Skeletal muscle tissue (tissue), 4 donors: Measurements from ENCODE around the gene CAPN9. TPM values are rescaled to one million over a fixed set of nuclear protein-coding genes. Genes with fewer than 3 reads are reported as not detected.
A peak's percentile ranks its signal among the peaks of the same experiment; 100 is the strongest.

Experiments
- H3K27ac ChIP-seq: one replicate; pipeline ENCODE4 v1.7.0; 2013; ENCODE audit warnings: mild to moderate bottlenecking, low read depth, low read length, inconsistent platforms
- H3K27me3 ChIP-seq, 3 donors: one replicate each; pipeline ENCODE4 v1.7.0; 2013; ENCODE audit warnings: low read length in 3 of 3; ENCODE audit not compliant: control insufficient read depth in 3 of 3, insufficient read depth in 3 of 3
- H3K36me3 ChIP-seq, 3 donors: one replicate each; pipeline ENCODE4 v1.7.0; 2013; ENCODE audit warnings: low read length in 3 of 3; ENCODE audit not compliant: control insufficient read depth in 3 of 3, insufficient read depth in 3 of 3
- H3K4me1 ChIP-seq, 3 donors: one replicate each; pipeline ENCODE4 v1.7.0; 2013; ENCODE audit warnings: low read length in 3 of 3, mild to moderate bottlenecking in 3 of 3; ENCODE audit not compliant: control insufficient read depth in 3 of 3, insufficient read depth in 3 of 3
- H3K4me3 ChIP-seq, 3 donors: one replicate each; pipeline ENCODE4 v1.7.0; 2013; ENCODE audit warnings: low read length in 3 of 3
- H3K9ac ChIP-seq, 3 donors: one replicate each; pipeline ENCODE4 v1.7.0; 2013; ENCODE audit warnings: low read length in 3 of 3, mild to moderate bottlenecking in 3 of 3, moderate library complexity in 2 of 3, low read depth in 1 of 3
- H3K9me3 ChIP-seq, 3 donors: one replicate each; pipeline ENCODE4 v1.7.0; 2013; ENCODE audit warnings: low read length in 3 of 3; ENCODE audit not compliant: control insufficient read depth in 3 of 3
- total RNA-seq: library from RNA; depleted of rRNA; stranded (reverse); fragments of >200 nt; gene quantifications from one replicate; pipeline ENCODE4 v1.2.3, GENCODE V29; 2014
- donor health status: Osteomylitis.

CAPN9 gene
- total RNA-seq, 1 donor from 2014 or later = under 0.01 TPM

DNA sequence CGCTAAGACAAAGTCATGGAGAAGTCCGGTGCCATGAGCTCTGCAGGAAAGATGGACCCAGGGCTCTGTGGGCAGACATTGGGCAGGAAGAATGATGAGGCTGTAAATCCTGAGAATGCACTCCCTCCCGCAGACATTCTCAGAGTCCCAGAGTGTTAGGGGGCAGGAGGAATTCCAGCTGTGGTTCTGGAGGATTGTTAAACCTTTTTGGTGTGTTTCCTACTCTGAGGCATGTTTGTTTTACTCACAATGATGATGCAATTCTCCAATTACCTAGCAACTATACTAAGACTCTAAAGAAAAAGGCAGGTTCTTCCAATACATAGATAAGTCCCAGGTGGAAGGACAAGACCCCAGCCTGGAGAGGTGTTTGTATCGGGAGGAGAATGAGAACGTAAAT, 2.8 kb upstream of the CAPN9 start:
- H3K27ac ChIP-seq = no peak overlapping the region
- H3K9ac ChIP-seq = no peak overlapping the region
- H3K4me3 ChIP-seq = no peak overlapping the region
- peaks cover 0 to 6% (median 0%) of the 10 kb centered on the region in 3 donors for H3K4me1 ChIP-seq
- no peaks in the 10 kb centered on the region for H3K9me3 ChIP-seq
- H3K27me3 ChIP-seq = no peaks in the 10 kb centered on the region
- H3K36me3 ChIP-seq = no peaks in the 10 kb centered on the region

DNA sequence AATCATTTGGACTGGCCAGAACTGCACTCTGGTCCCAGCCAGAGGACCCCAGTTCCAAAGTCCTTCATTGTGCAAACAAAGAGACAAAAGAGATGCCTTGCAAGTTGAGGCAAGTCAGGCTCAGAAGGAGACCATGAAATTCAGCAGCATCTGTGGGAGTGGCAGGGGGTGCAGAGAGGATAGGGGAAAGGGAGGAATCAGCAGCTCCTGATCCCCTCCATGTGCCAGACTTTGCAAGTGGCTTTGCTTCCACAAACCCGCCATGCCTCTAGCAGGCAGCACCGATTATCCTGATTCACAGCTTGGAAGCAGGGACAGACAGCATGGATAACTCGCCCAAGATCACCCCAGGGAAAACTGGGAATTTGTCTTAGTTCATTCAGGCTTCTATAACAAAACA, 2.1 kb upstream of the CAPN9 start:
- no peaks in the 10 kb centered on the region for H3K9me3 ChIP-seq
- no peaks in the 10 kb centered on the region for H3K36me3 ChIP-seq
- peaks cover 0 to 7% (median 0%) of the 10 kb centered on the region in 3 donors for H3K4me1 ChIP-seq
- H3K27ac ChIP-seq = no peak overlapping the region
- no peak overlapping the region for H3K9ac ChIP-seq
- no peak overlapping the region for H3K4me3 ChIP-seq
- H3K27me3 ChIP-seq = no peaks in the 10 kb centered on the region

DNA sequence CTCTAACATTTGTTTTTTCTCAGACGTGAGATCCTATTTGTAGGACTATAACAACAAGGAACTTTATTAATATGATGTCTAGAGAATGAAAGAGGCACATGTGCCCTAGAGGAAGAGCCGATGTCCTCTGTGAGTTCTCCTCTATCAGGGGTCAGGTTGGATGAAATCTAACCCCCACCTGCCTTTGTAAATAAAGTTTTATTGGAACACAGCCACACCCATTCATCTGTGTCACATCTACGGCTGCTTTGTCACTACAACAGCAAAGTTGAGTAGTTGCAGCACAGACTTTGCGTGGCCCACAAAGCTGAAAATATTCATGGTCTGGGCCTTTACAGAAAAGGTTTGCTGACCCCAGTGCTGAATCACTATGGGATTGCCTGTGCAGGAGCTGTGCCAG, 571 bp upstream of the CAPN9 start:
- no peak overlapping the region for H3K27ac ChIP-seq
- H3K27me3 ChIP-seq = no peaks in the 10 kb centered on the region
- peaks cover 0 to 7% (median 0%) of the 10 kb centered on the region in 3 donors for H3K4me1 ChIP-seq
- H3K4me3 ChIP-seq = no peak overlapping the region
- H3K9ac ChIP-seq = no peak overlapping the region
- H3K36me3 ChIP-seq = no peaks in the 10 kb centered on the region
- H3K9me3 ChIP-seq = no peaks in the 10 kb centered on the region

DNA sequence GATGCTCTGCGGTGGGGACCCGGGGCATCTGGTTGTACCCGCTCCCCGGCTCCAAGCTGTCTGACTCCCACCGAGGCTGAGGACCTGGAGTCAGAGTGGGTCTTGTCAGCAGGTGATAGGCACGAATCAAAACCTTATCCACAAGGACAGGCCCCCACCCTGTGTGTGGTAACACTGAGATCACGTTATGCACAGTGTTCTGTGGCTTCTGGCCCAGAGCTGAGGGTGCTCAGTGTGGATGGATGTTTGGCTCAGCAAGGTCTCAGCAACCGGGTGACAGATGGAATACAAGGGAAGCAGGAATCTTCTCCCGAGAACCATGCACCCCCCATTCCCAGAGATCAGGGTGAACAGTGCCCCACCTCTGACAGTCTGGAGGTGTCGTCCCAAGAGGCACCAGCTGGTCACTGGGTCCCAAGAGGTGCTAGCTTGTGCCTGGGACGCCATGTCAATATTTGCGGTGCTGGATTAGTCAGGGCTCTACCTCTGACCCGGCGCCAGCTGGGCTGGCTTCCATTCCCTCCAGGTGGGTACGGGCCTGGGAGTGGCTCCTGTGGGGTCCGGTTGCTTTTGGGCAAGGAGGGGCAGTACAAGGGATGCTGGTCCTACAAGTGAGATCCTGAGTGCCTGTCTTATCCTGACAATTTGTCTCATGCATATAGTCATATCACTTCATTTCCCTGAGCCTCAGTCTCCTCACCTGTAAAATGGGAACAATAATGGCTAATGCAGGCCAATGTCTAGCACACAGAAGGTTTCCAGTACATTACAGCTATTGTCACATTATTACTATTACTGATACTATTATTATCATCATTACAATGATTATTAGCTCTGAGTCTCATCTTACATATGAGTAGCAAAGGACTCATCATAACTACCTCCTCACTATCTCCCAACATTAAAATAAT, 957 bp downstream of the CAPN9 start:
- Histone ChIP-seq H3K36me3 (no peaks in the 10 kb centered on the region), H3K27ac (no peak overlapping the region), H3K4me1 (peaks cover 7 to 14% (median 11%) of the 10 kb centered on the region in 3 donors), H3K27me3 (no peaks in the 10 kb centered on the region), H3K9me3 (no peaks in the 10 kb centered on the region), H3K9ac (no peak overlapping the region), H3K4me3 (no peak overlapping the region)

DNA sequence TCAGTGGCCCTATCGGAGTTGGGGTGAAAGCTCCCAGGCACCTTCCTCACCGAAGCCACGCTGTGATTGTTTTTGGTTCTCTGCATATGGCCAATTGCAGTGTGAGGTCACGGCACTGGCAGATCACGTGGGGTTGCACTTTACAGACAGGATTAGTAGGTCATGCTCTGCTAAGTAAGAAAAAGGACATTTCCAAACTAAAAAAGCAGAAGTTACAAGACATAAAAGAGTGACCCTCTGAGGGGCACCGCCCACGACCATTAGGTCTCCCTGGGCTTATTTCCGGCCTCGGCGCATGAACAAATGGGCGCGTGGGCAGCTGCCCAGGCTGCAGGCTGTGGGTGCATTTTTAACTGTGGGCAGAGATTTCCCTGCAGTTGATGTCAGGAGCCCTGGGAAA, 2.0 kb downstream of the CAPN9 start:
- no peaks in the 10 kb centered on the region for H3K36me3 ChIP-seq
- H3K9me3 ChIP-seq = no peaks in the 10 kb centered on the region
- H3K27ac ChIP-seq = no peak overlapping the region
- peak overlapping the region in 2 of 3 donors; percentile 33 for H3K9ac ChIP-seq
- no peak overlapping the region for H3K4me3 ChIP-seq
- H3K4me1 ChIP-seq = peaks cover 13 to 18% (median 17%) of the 10 kb centered on the region in 3 donors
- no peaks in the 10 kb centered on the region for H3K27me3 ChIP-seq

DNA sequence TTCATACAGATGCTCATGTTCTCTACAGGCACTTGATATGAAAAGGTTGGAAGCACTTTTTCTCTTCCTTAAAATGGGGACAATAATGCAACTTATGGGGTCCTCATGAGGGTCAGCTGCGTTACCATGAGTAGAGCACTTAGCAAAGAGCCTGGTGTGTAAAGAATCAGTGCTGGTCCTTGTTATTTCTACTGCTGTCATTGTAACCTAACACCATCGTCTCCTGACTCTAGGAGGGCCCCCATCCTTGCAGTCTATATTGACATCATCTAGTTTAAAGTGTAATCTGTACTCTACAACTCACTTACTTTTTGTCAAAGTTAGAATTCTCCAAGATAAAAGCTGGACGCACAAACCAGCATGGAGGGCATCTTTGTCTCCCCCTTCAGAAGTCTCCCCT, 2.4 kb downstream of the CAPN9 start:
- Histone ChIP-seq H3K9ac (no peak overlapping the region), H3K36me3 (no peaks in the 10 kb centered on the region), H3K27me3 (no peaks in the 10 kb centered on the region), H3K4me3 (no peak overlapping the region), H3K9me3 (no peaks in the 10 kb centered on the region), H3K4me1 (peaks cover 14 to 20% (median 17%) of the 10 kb centered on the region in 3 donors), H3K27ac (no peak overlapping the region)

DNA sequence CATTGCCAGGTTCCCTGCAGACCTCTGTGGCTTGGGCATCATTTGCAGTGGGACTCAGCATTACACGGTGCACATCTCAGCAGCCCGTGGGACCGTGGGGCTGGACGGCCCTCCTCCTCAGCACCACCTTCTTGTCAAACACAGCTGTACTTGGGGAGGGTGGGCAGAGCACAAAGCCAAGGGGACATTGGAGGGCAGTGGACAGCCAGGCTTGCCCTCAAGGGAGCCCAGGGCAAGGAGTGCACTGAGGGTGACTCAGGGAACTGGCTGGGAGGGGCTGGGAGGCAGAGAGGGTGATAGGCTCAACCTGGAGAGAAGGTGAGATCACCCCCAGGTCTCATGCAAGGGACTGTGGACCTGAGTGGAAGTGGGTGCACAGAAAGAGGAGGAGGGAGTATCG, 3.4 kb downstream of the CAPN9 start:
- peaks cover 16 to 27% (median 25%) of the 10 kb centered on the region in 3 donors for H3K4me1 ChIP-seq
- no peak overlapping the region for H3K9ac ChIP-seq
- H3K27ac ChIP-seq = no peak overlapping the region
- H3K27me3 ChIP-seq = no peaks in the 10 kb centered on the region
- H3K36me3 ChIP-seq = no peaks in the 10 kb centered on the region
- no peaks in the 10 kb centered on the region for H3K9me3 ChIP-seq
- H3K4me3 ChIP-seq = no peak overlapping the region

DNA sequence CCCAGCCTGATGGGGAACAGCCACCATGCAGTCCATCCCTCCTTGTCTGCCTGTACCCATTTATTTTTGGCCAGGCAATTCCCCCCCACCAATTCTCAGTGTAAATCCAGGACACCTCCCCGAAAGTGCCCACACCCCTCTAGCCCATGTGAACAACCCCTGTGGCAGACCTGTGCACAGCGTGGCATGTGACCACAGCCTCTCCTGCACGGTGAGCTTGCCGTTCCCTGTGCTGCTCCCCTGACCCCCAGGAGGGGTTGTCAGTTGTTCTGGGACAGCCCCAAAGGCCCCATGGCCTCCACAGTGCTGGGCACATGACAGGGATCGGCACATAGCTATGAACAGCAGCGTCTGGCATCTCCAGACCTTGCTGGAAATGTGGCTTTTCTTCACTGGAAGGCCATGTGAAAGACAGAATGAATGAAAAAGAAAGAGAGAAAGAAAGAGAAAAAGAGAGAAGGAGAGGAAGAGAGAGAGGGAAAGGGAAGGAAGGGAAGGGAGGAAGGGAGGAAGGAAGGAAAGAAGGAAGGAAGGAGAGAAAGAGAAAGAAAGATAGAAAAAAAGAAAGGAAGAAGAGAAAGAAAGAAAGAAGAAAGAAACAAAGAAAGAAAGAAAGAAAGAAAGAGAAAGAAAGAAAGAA, 3.9 kb downstream of the CAPN9 start:
- Histone ChIP-seq H3K9me3 (no peaks in the 10 kb centered on the region), H3K36me3 (no peaks in the 10 kb centered on the region), H3K27ac (no peak overlapping the region), H3K27me3 (no peaks in the 10 kb centered on the region), H3K4me1 (peaks cover 16 to 27% (median 25%) of the 10 kb centered on the region in 3 donors), H3K4me3 (no peak overlapping the region), H3K9ac (no peak overlapping the region)

DNA sequence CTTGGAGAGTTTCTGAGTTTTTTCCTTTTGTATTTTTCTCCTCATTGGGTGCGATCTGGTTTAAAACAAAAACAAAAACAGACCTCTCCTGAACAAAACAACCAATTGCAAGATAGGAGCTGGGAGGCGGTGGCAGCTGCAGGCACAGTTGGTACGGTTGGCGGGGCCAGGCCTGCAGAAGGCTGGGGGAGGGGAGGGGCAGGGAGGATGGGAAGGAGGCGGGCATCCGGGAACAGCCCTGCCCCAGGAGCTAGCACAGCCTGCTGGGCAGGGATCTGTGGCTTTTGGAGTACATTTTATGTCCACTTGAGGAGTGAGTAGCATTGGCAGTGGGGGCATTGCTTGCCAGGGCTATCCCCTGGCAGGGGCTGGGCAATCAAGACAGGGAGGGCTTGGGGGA, 5.2 kb downstream of the CAPN9 start:
- peaks cover 16 to 27% (median 25%) of the 10 kb centered on the region in 3 donors for H3K4me1 ChIP-seq
- no peak overlapping the region for H3K4me3 ChIP-seq
- peak overlapping the region in 1 of 3 donors; percentile 50 for H3K9ac ChIP-seq
- no peaks in the 10 kb centered on the region for H3K36me3 ChIP-seq
- H3K27ac ChIP-seq = peak overlapping the region; percentile 19
- no peaks in the 10 kb centered on the region for H3K9me3 ChIP-seq
- no peaks in the 10 kb centered on the region for H3K27me3 ChIP-seq

DNA sequence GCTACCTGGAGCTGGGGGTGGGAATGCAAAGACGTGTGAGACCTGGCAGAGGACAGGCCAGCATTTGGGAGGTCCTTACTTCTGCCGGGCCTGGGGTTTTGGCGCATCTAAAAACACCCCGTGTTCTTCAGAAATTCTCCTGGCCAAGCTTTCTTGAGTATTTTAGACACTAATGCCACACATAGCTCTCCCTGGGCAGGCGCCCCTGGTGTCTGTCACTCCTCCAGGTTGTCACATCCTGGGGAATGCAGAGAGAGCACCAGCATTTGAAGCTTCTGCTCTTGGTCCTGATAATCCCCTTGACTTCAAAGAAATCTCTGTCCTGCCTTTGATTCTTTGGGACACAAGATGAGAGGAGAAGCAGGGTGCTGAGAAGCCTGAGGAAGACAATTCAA, 6.0 kb downstream of the CAPN9 start:
- Histone ChIP-seq H3K36me3 (no peaks in the 10 kb centered on the region), H3K9ac (peak overlapping the region in 1 of 3 donors; percentile 68), H3K4me3 (peak overlapping the region in 2 of 3 donors; percentile 36 to 52), H3K27ac (no peak overlapping the region), H3K4me1 (peaks cover 16 to 27% (median 25%) of the 10 kb centered on the region in 3 donors), H3K9me3 (no peaks in the 10 kb centered on the region), H3K27me3 (no peaks in the 10 kb centered on the region)
